G401.6 (cell line): Measurements from ENCODE around the gene C20orf204.

Experiments used
- FAIRE-seq: peaks from 2 replicates; lab custom pipeline; 2012; peaks lifted over from hg19 to GRCh38; lab: Jason Lieb, UNC

The C20orf204 gene

DNA sequence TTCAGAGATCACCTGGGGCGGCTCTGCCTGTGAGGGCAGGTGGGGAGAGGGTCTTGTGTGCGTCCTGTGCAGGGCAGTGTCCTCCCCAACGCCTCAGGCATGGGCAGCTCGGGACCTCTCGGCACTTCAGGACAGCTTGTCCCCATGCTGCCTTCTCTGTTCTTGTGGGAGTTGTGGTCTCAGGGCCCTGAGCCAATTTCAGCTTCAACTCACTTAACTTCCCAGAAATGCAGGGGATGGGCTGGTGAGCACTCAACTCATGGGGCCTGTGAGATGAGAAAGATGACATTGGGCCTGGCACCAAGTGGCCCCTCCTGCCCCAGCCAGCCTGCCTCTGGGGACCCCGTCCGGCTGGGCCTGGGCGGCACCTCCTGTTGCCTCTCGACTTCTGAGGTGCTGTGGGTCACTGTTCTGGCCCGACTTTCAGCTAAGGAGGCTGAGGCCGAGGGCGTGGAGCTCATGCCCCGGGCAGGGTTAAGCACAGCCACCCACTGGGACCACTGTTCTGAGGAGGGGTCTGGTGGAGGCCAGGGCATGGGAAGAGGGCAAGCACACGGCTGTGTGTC lies 36.6 kb downstream of the C20orf204 start:
- no peak for FAIRE-seq

DNA sequence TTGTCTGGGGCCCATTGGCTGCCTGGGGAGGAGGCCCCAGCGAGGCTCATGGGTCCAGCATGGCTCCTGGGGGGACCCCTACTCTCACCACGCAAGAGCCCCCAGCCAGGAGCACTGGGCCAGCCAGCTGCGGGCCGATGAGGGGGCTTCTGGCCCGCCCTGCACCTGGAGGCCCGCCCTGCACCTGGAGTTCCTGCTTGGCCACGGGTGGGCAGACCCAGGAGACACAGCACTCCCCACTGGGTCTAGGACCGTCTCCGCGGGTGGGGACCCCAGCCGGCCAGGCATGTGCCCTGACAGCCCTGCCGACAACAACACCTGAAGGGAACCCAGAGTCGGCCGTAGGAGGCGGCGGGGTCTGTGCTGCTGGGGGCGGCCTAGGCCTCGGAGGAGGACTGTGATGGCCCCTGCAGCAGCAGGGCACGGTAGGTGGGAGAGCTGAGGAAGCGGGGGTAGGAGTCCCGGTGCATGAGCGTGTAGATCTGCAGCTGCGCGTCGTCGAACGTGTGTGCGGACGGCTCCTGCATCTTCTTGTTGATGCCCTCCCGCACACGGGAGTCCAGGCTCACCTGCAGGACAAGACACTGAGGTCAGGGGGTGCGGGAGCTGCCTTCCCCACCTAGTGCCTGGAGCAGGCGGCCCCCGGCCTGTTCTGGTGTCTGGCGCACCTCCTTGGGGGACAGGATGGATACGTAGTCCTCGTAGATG lies 37.6 kb downstream of the C20orf204 start:
- FAIRE-seq = no peak

DNA sequence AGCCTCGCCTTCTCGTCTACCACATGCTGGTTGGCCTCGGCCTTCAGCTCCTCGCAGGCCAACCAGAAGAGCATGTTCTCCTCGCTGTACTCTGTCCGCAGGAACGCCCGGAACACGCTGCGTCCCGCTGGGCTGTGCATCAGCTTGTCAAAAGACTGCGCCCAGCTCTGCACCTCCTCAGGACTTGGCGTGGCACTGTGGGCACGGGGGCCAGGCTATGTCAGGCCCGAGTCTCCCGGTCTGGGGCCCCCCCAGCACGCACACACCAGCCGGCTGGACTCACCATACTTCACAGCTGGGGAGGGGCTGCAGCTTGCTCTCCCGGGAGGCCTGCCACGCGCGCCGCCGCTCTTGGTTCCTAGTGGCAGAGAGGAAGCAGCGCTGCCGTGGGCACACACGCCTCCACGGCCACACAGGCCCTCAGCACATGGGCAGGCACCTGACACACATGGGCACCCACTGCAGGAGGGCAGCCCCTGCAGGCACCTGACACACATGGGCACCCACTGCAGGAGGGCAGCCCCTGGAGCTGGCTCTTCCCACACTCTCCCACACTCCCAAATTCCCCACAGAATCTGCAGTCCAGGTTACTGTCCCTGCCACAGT lies 38.3 kb downstream of the C20orf204 start:
- FAIRE-seq = no peak

DNA sequence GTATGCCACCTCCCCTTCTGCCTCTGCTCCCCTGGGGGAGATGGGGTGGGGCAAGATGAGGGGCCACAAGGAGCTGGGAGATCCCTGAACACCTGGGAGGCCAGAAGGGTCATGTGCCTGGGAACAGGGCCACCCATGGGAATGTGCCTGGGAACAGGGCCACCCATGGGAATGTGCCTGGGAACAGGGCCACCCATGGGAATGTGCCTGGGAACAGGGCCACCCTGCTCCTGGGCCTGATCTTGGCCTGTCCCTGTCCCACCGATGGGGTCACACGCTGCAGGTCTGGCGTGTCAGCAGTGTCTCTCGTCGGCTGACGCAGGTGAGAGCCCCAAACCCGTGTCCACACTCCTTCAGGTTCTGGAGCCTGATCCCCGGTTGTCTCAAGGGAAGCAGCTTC lies 39.0 kb downstream of the C20orf204 start:
- FAIRE-seq = no peak

DNA sequence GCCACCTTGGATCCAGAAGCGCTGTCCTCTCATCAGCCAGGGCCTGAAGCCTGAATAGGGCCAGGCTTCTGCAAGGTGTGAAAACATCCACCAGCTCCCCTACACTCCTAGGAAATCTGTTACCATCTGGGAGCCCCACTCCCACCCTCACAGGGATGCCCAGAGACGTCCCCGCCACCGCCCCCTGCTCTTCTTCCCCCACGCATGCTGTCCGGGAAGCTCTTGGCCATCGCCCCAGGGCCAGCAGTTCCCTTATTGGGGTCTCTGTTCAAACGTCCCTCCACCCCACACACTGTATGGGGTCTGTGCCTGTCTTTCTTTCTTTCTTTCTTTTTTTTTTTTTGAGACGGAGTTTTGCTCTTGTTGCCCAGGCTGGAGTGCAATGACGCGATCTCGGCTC lies 39.6 kb downstream of the C20orf204 start:
- no peak for FAIRE-seq

DNA sequence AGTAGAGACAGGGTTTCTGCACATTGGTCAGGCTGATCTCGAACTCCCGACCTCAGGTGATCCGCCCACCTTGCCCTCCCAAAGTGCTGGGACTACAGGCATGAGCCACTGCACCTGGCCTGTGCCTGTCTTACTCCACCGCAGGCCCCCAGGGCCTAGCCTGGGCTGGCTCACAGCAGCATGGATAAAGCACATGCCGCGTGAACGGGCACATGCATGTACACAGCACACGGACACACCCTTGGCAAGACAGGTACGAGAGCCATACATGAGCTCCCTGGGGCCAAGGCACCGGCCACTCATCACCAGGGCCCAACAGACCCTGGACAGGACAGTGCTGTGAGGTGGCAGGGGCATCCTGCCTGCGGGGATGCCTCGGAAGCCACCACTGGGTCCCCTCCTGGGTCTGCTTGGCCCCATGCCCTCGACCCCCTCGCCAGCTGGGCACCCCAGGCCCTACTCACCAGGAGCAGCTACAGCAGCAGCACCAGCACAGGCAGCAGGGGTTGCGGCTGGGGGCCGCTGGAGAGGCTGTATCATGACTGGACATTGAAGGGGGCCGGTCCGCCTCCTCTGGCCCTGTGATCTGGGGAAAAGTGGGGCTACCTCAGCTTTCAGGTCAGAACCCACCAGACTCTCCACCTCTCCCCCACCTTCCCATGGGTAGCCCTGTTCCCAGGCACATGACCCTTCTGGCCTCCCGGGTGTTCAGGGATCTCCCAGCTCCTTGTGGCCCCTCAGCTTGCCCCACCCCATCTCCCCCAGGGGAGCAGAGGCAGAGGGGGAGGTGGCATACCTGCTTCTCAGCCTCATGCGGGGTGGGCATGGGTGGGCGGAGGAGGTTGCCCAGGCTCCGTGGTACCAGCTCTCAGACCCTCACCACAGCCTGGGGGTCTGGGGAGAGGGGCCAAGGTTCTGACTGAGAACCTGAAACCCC lies 40.3 kb downstream of the C20orf204 start:
- FAIRE-seq = no peak

DNA sequence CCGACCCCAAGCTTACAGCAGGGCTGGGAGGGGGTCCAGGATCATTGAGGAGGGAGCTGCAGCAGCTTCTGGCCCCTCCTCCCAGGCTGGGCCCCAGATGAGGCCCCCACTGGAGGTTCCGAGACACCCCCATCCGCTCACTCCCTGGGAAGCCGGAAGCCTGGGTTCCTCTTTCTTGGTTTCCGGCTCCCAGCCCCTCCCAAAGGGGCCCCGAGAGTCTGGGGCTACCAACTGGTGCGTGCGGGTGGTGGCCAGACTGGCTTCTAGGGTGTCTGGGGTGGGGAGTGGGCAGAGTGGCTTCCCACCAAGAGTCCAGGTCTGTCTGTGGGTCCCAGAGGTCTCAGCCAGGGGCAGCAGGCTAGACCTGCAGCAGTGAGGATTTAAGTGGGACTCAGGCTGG lies 41.1 kb downstream of the C20orf204 start:
- no peak for FAIRE-seq

DNA sequence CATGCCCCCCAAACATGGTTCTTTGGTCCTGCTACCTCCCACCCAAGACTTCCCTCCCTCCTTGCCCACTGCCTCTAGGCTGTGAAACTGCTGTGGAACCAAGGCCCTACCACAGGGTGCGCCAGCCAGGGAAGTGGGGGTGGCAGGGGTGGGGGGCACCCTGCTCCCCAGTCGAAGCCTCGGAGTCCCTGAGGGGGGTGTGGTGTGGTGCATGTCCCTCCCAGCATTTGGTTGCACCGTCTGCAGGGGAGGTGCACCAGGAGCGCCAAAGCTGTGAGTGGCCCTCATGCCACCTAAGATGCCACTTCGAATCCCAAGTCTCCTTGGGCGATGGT lies 41.5 kb downstream of the C20orf204 start:
- no peak for FAIRE-seq

DNA sequence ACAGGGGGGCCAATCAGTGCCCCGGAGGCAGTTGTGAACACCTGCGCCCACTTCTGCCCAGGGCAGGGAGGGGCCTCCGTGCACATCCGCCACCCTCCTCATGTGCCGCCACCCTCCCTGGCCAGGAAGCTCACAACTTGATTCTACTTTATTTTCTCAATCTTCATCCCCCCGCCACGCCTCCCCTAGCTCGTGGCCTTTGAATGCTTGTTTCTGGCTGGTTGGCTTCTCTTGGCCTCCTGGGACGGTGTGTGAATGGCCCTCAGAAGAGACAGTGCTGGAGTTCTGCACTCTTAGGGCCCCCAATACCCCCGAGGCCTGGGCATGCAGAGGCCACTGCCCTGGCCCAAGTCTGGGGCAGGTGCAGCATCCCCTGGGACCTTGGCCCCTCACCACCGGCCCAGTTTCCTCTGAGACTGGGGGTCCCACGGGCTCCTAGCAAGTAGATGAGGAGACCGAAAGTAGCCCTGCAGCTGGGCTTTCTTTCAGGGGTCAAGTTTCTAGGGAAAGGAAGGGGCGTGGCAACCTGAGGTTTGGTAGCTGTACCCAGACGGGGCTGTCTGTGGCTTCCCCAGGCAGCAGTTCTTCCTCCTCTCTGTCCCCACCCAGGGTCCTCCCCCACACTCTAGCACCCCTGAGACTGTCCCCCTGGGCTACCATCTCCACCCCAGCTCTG lies 42.0 kb downstream of the C20orf204 start:
- no peak for FAIRE-seq

DNA sequence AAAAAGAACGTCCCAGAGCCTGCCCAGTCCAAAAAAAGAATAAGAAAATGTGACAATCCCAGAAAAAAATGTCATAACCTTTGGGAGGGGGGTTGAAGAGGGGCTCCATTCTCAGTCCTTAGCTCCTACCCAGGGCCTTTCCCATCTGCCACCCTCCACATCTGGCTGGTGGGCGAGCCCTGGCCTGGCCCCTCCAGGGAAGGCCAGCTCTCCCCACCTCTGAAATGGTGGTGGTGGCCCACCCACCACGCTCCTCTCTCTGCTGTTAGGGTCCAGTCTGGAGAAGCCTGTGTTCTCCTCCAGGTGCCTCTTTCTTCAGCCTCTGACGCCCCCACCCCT lies 42.9 kb downstream of the C20orf204 start:
- FAIRE-seq = no peak

DNA sequence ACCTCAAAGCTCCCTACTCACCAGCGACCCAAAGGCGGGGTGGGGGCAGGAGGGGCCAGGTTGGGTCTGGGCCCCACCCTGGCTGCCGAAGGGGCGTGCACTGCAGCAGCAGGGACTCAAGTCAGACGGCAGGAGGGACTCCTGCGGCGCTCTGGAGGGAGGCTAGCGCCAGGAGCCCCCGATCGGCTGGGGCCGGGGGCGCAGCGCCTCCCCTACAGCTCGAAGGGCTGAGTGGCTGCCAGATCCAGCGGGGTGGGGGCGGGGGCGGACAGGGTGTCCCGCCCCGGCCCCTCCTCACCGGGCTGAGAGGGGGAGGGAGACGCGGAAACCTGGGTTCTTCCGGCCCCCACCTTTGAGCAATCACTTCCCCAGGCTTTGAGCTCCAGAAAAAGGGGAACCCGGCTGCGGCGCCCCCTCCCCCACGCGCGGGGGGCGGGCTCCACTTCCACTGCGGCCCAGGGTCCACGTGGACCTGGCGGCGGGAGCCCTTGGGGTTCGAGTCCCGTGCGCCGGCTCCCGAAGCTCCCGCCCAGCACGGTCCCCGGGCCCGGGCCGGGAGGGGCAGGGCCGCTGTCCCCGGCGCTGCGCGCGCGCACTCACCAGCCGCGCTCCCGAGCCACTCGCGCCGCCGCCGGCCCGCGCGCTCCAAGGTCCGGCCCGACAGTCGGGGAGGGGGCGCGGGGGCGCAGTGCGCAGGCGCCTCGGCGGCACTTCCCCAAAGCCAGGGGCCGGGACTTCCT lies 43.5 kb downstream of the C20orf204 start, which contains the start of gene RGS19:
Gene RGS19, minus strand, starts transcription at position 246 of the 740 bp plus-strand sequence. CDS start 2,632 bp downstream, outside the sequence.
- FAIRE-seq = no peak

DNA sequence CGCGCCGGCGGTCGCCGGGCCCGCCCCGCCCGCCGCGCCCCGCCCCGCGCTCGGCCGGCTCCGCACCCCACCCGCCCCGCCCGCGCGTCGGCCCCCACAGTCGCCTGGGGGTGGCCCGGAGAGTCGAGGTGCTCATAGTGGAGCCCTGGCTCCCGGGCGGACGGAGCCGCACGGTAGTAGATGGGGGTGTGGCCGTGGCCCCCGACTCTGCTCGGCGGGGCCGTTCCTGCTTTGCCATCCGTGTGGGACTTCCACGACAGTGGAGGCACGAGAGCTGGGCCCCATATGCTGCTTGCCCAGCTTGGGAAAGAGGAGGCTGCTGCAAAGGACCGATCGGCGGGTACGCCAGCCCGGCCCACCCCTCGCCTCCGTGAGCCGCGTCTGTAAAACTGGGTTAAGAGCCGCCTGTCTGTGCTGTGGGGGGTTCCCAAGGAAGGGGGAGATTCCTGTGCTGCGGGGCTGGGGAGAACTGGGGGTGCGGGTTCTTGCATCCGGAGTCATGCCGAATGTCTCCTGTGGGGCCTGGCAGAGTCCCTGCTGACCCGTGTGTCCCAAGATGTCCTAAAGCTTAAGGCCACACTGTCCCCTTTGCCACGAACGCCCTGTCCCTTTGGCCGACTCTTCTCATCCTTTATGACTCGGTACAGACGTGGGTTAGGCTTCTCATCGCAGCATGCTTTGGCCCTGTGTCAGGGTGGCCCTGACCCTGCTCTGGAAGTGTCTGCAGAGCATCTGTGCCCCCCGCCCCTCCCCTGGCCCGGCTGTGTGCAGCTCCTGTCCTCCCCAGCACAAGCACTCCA lies 44.2 kb downstream of the C20orf204 start, which contains the start of gene OPRL1:
Gene OPRL1, plus strand, starts transcription at position 70 of the 800 bp plus-strand sequence. CDS start 12,639 bp downstream, outside the sequence.
- FAIRE-seq = no peak

DNA sequence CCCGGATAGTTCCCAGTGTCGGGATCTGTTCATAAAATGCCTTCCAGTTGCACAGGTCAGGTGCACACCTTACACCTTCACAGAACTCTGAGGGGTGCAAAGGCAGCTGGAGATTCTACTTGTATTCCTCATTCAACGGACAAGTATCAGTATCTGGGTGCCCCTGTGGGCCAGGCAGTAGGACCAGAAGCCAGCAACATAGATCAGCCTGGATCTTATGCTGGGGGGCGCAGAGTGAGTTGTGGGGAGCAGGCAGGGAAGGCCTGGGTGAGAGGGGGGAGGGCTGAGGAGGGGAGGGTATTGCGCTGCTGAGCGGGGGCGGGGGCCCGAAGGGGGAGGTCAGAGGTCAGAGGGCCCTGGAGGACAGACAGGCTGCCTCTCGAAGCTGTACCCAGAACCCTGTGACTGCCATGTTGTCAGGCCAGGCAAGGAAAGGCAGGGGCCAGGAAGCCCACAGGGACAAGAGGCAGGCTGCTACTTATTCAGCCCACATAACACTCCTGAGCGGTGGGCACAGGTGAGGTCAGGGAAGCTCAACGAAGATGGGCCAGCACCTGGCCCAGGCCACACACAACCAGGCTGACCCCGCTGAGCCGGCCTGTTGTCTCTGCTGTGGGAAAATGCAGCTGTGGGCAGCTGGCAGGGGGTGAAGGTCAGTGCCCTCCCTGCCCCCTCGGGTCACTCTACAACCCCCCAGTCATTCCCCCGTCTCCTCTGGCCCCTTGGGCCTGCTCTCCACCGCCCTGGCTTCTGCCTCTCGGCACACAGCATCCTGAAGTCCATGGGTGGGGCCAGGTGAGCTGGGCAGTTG lies 45.0 kb downstream of the C20orf204 start:
- FAIRE-seq = no peak

DNA sequence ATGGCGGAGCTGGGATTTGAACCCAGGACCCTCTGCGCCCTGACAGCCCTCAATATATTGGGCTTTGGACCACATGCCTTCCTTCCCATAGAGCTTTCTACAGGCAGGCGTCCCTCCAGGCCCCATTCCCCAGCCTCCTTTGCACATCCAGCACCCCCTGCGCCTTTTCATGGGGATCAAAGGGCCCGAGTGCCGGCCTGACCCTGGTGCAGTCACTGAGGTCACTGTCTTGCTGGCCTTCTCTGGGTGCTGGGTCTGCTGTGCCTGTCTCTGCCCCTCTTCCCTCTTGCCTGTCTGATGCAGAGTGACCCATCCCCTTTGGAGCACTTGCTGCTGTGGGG lies 45.6 kb downstream of the C20orf204 start:
- FAIRE-seq = no peak

DNA sequence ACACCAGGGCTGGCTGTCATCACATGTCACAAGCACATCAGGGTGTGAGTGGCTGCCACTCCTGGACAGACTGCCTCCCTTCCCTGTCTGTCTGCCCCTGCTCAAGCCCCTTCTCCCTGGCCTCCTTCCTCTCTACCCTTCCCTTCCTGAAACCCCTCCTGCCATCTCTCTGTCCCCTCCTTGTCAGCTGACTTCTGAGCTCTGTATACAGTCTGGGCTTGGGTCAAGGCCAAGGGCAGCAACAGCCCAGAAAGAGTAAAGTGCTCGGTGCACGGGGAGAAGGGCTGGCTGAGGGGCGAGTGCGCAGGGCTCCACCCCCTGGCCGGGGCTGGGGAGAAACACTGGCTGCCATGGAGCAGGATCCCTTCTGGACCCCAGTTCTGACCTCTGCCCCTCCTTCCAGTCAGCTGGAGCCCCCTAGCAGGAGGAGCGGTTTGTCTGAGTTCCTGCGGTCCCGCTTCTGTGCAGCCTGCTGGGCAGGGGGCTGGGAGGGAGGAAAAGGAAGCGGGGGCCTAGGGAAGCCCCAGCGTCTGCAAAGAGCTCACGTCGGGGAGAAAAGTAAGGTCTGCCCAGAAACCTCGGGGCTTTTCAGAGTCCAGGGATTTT lies 46.2 kb downstream of the C20orf204 start:
- FAIRE-seq = no peak

DNA sequence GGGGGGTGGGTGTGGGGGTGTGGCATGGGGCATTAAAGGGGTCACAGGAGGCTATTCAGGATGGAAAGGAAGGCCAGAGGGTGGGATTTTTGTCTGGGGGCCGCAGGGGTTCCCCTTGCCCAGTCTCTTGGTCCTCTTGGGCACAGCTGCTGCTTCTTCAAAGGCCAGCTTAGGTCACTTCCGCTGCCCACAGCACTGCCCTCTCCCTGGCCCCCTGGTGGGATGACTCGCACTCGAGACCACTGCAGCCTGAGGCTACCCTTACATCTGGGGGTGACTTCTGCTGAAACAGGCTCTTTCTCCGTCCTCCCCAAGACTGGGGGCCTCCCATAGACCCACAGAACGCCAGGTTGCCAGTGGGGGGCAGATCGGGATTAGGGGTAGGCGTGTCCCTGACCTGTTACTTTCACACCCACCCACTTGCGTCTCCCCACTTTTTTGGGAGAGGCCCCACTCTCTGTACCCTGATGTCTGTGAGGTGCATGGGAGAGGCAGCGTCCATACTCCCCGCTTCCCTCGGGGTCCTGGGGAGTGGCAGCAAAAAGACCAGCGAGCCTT lies 46.9 kb downstream of the C20orf204 start:
- no peak for FAIRE-seq

DNA sequence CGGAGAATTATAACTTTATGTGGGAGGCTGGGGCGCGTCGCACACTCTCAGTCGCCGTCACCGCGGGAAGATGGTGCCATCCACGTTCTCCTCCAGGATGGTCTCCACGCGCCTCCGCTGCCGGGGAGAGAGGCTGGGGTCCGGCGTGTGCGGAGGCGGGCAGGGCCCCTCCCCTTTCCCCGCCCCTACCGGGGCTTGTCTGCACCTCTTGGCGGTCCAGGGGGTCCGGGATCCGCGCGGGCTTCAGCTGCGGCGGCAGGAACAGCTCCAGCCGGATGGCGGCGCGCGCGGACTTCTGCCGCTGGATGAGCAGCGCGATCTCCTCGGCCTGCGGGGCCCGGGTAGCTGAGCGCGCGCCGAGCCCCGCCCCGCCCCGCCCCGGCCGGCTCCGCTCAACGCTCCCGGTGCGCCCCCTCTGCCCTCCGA lies 47.4 kb downstream of the C20orf204 start:
- FAIRE-seq = no peak

DNA sequence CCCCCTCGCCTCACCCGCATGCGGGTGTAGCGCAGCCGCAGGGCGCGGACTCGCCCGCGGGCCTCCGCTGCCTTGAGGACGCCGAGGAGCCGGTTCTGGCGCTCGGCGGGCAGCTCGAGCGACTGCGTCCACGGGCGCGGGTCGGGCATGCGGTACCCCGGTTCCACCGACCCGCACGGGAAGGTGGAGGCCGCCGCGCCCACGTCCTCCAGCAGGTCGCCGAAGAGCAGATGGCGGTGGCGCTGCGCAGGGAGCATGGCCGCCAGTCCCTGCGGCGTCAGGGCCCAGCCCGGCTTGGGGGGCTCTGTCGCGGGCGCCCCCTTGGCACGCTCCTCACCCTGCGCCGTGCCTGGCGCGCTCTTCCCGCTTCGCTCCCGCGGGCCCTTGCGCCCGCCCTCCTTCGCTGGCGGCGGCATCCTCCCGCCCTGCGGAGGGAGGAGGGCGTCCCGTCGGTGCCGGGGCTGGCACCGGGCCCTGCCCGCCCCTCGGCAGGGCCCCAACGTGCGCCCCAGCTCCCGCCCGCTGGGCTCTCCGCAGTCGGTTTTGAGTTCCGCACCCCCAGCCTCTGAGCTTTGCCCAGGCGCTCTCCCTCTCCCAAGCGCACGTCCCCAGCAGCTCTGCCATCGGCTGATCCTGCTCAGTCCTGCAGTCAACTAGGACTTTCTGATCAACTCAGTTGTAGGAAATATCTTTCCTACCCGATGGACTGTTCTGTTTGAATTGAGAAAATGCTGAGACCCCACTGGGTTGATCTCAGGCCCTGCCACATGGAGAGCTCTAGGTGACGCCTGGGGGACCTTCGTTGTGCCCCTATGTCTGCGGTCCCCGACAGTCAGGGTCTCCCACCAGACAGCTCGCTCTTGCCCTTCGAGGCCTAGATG lies 48.1 kb downstream of the C20orf204 start, which contains the start of gene LKAAEAR1:
Gene LKAAEAR1, minus strand, starts transcription at position 595 of the 881 bp plus-strand sequence. Its CDS starts 179 bp downstream, at position 416.
- no peak for FAIRE-seq
